ENCODE results near the gene CANT1.
"Not testable (repeated sequence)": the region's sequence is repeated elsewhere in the genome, so short reads cannot be mapped to it uniquely, and the experiment has no call there.

The CANT1 gene

GRCh38 chr17:78974635-78975591, 34.7 kb downstream of the CANT1 start:
- DNase-seq: no peak

DNA sequence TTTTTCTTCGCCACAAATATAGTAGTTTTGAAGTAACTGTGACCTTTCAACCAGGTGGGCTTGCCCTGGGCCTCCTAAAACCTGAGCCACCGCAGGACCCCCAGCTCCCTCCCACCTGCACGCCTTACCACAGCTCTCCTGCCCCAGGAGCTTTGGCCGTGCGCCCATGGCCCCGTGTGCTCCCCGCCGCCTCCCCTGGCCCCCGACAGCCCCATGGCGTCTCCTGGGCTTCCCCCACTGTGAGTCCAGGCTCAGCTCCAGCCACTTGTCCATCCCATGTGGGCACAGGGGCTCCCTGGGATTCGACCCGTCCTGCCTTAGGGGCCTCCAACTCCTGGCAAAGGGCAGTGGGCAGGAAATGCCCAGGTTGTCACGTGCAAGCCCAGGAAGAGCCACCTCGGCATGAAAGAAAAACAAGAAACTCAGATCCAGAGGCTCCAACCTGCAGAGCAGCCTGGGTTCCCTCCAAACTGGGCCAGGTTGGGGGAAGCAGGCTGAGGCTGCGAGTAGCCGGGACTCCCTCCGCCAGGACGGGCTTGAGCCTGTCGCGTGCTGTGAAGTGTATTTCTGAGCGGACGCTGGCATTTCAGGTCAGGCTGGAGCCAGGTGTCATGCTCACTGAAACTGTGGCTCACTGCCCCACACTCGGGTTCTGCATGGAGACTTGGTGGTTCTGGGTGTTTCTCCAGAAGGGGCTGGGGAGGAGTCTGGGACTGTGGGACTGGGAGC, 35.6 kb downstream of the CANT1 start:
- no peak for DNase-seq

GRCh38 chr17:78973196-78973595, 36.4 kb downstream of the CANT1 start:
- no peak for DNase-seq

DNA sequence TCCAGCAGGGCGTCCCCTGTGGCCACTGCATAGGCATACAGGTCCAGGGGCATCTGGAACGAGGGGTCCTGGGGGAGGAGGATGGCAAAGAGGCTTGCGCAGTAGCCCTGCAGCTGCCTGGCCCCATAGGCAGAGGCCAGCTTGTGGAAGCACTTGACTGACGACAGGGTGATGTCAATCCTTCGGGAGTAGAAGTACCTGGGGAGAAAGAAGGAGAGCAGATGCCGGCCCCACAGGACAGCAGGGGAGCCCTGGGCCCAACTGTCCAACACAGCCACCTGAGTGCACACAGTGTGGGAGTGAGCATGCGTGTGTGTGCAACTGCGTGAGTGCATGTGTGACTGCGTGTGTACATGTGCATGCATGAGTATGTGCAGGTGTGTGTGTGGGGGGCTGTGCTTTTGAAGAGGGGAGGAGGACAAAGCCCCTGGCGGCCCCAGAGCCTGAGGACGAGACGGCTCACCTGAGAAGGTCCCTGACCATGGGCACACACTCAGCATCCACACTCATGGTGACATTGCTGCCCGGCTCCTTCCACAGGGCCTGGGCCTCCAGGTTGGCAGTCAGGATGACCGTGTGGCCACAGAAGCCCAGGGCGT, 37.0 kb downstream of the CANT1 start:
- DNase-seq: no peak

- DNase-seq: no peak
Measured at GRCh38 chr17:78971756-78972506, 37.6 kb downstream of the CANT1 start.

GRCh38 chr17:78970834-78971755, 38.5 kb downstream of the CANT1 start:
- peak; percentile 87 for DNase-seq

- peak; percentile 94 for DNase-seq
Measured at GRCh38 chr17:78969865-78970264, 39.7 kb downstream of the CANT1 start.

- DNase-seq: no peak
Measured at GRCh38 chr17:78967782-78968362, 41.7 kb downstream of the CANT1 start.

DNA sequence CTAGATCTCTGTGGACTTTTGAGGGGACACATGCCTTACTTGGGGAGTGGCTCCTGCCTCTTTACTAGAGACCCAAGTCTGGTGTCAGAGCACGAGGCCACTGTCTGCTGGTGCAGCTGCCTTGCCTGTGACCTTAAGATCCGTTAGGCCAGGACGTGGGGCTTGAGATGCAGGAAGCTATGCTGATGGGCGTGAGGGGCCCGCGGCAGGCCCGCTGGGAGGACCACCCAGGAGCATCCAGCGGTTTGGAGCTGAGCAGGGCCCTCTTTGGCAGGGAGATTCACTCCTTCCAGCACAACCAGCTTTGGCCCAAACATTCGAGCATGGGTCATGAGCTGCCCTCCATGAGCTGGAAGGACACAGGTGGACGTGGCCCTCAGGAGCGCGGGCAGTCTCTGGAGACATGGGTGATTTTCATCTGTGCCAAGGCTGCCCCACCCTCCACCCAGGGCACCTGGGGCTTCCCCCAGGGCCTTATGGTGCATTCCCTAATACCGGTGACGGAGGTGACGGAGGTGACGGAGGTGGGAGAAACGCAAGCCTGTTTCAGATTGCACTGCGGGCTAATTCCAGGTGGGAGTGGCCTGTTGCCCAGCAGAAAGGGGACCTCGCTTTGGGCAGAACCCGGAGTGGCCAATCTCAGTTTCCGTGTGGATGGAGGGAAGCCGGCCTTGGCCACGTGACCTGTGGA, 42.5 kb downstream of the CANT1 start:
- DNase-seq: no peak

DNA sequence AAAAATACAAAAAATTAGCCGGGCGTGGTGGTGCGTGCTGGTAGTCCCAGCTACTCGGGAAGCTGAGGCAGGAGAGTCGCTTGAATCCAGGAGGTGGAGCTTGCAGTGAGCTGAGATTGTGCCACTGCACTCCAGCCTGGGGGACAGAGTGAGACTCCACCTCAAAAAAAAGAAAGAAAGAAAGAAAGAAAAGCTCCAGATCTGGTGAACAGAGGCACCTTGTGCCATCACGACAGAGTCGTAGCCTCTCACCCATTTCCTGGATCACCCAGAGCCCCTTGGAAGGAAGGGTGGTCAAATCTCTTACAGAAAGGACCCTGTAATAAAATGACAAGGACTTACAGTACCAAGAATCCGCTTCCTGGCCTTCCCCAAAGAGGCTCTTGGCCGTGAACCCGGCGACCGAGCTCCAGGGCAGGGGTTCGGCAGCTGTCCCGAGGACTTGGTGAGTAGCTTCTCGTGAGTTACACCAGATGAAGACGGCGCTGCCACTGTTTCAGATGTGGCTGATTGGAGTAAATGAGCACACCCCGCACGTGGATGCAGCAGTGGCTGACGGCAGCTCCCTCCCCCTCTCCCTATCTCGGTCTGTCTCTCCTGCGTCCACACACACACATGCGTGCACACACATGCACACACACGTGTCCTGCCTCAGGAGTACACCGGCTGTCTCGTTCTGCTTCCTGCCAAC, 43.3 kb downstream of the CANT1 start:
- DNase-seq: no peak

DNA sequence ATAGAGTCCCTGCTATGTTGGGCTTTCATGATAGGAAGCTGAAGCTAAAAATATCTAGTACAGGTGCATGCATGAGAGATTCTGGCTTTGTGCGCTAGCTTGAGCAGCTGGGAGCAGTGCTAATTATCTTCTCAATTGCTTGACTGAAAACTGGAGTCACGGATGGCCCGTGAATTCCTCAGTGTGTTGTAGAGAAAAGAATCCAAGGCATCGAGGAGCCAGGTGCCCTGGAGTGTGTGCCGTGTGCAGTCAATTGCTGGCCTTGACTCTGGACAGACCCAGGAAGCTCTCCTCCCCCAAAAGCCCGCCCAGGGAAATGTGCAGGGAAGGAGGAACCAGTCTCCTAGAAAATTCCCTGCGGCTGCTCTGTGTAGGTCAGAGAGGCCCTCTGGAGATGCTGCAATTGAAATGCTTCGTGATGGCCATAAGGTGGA, 44.1 kb downstream of the CANT1 start:
- DNase-seq: peak; percentile 72

DNA sequence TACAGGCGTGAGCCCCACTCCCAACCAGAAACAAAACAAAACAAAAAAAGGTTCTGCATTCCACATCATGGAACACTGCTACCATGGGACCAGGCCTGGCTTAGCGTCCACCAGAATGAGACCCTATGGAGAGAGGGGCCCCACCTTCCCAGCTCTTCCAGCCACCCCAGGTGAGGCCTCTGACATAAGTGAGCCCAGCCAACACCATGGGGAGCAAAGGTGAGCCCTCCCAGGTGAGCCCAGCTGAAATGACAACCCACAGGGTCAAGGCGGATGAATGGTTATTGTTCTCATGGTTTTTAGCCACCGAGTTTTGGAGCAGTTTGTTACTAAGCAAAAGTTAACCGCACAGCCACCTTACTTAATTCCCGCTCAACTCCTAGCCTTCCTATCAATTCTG, 46.2 kb downstream of the CANT1 start:
- DNase-seq: no peak

GRCh38 chr17:78962984-78963348, 46.6 kb downstream of the CANT1 start:
- DNase-seq: not testable (repeated sequence)

DNA sequence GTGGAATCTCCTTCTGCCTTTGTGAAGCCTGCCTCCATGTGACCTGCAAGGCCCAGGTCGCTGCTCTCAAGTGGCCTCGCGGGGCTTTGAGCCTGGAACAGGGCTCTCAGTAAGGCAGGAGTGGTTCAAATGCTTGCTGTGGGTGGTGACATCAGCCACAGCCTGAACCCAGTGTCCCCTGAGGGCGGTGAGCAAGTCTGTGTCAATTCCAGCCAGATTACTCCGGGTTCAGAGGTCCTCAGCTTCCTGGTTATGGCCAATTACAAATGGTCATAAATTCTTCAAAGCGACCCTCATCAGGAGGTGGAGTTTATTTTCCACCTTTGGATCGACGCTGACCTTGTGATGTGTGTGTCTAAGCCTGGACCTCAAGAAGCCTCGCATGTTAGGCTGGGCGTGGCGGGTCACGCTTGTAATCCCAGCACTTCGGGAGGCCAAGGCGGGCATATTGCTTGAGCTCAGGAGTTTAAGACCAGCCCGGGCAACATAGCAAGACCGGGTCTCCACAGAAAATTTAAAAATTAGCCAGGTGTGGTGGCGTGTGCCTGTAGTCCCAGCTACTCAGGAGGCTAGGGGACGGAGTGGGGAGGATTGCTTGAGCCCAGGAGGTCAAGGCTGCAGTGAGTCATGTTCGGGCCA, 47.1 kb downstream of the CANT1 start:
- DNase-seq: no peak

DNA sequence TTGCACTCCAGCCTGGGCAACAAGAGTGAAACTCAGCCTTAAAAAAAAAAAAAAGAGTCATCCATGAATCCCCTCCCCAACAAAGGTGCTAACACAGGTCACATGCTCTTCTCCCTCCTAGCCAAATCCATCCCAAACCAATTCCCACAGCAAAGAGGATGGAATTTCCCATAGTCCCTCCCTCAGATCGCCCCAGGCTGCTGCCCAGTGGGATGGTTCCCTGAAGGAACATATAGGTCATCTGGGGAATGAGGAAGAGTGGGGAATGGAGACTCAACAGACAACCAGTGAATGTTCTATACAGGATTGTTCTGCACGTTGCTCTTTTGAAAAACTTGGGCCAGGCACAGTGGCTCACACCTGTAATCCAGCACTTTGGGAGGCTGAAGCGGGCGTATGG, 48.0 kb downstream of the CANT1 start:
- DNase-seq: no peak

DNA sequence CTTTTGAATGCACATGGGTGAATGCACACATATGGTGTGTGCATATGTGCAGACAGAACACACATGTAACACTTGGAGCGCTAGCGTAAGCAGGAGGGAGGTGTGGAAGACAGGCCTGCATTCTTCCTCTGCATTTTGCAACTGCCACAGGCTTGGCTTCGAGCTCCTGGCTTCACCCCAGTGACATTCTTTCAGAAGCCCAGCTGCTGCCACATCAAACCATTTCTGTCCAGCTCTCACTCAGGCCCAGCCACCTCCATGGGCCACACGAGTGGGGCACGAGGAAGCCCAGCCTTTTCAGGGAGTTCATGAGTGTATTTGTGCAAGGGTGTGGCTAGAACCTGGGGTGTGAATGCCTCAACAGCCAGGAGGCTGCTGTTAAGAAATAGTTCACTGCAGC, 48.6 kb downstream of the CANT1 start:
- no peak for DNase-seq

DNA sequence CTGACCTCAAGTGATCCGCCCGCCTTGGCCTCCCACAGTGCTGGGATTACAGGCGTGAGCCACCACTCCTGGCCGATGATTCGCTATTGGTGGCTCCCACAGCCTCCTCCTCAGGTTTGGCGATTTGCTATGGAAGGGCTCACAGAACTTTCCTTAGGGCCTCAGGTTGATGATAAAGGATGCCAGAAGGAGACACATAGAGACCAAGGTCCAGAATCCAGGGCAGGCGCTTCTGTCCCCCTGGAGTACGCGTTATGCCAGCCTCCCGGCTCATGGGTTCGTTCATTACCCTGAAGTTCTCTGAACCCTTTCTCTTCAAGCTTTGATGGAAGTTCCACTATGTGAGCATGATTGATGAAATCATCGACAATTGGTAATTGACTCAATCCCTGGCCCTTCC, 49.8 kb downstream of the CANT1 start:
- DNase-seq: no peak

- DNase-seq: no peak
Measured at GRCh38 chr17:78958641-78959127, 50.9 kb downstream of the CANT1 start.

- DNase-seq: no peak
Measured at GRCh38 chr17:78957128-78957527, 52.4 kb downstream of the CANT1 start.

All from NCI-H345 (cell line).